WI38 (cell line): ENCODE data around the gene TAS2R60.
"Not testable (repeated sequence)": the region's sequence is repeated elsewhere in the genome, so short reads cannot be mapped to it uniquely, and the experiment has no call there.

Experiments used
- H3K4me3 ChIP-seq: 2 replicates; pipeline ENCODE4 v1.5.1; 2011; ENCODE audit warnings: low read depth, mild to moderate bottlenecking, control low read depth, low read length
- CTCF ChIP-seq: IDR thresholded peaks from 2 replicates; pipeline ENCODE4 v1.5.1; 2012; ENCODE audit warnings: low read depth, mild to moderate bottlenecking, control low read depth, low read length

Gene TAS2R60

GRCh38 chr7:143397710-143398530 lies 45.3 kb upstream of the TAS2R60 start:
- no peak for TF ChIP-seq CTCF
- no peak overlapping the region for H3K4me3 ChIP-seq

GRCh38 chr7:143398616-143399015 lies 44.6 kb upstream of the TAS2R60 start:
- H3K4me3 ChIP-seq: no peak overlapping the region
- no peak for TF ChIP-seq CTCF

GRCh38 chr7:143399151-143399550 lies 44.1 kb upstream of the TAS2R60 start:
- TF ChIP-seq CTCF: no peak

GRCh38 chr7:143399642-143400041 lies 43.6 kb upstream of the TAS2R60 start:
- no peak for TF ChIP-seq CTCF
- H3K4me3 ChIP-seq: no peak overlapping the region

More at GRCh38 chr7:143399151-143399550, 44.1 kb upstream of the TAS2R60 start:
- H3K4me3 ChIP-seq: no peak overlapping the region

GRCh38 chr7:143401265-143401664 lies 42.0 kb upstream of the TAS2R60 start:
- H3K4me3 ChIP-seq: no peak overlapping the region
- TF ChIP-seq CTCF: no peak

GRCh38 chr7:143402233-143402632 lies 41.0 kb upstream of the TAS2R60 start:
- not testable (repeated sequence) for H3K4me3 ChIP-seq

- no peak overlapping the region for H3K4me3 ChIP-seq
- TF ChIP-seq CTCF: no peak
These were observed 37.9 kb upstream of the TAS2R60 start for GRCh38 chr7:143405173-143406001.
